Fibroblast of lung (primary cell): ENCODE data around the gene TFB2M. TPM values are rescaled to one million over a fixed set of nuclear protein-coding genes. Genes with fewer than 3 reads are reported as not detected.
A peak's percentile ranks its signal among the peaks of the same experiment; 100 is the strongest.
"Not testable (repeated sequence)": the region's sequence is repeated elsewhere in the genome, so short reads cannot be mapped to it uniquely, and the experiment has no call there.

Source experiments
- DNase-seq, 2 donors: peaks; one replicate each; pipeline versions ENCODE4 v3.0.0 to v3.0.0-alpha.2; 2010; ENCODE audit warnings: low read depth in 2 of 2
- H2AFZ ChIP-seq: 2 replicates; pipeline ENCODE4 v1.5.1; 2012; ENCODE audit warnings: low read length, control low read depth, inconsistent platforms
- H3K27ac ChIP-seq: 2 replicates; pipeline ENCODE4 v1.5.1; 2011; ENCODE audit warnings: low read length, control low read depth; ENCODE audit not compliant: insufficient read depth
- H3K27me3 ChIP-seq: 2 replicates; pipeline ENCODE4 v1.5.1; 2011; ENCODE audit warnings: mild to moderate bottlenecking, low read length; ENCODE audit not compliant: control insufficient read depth, insufficient read depth
- H3K36me3 ChIP-seq: 2 replicates; pipeline ENCODE4 v1.5.1; 2011; ENCODE audit warnings: low read length; ENCODE audit not compliant: control insufficient read depth, insufficient read depth
- H3K4me1 ChIP-seq: 2 replicates; pipeline ENCODE4 v1.5.1; 2011; ENCODE audit warnings: low read length; ENCODE audit not compliant: control insufficient read depth, insufficient read depth; ENCODE audit errors: extremely low read depth
- H3K4me2 ChIP-seq: 2 replicates; pipeline ENCODE4 v1.5.1; 2011; ENCODE audit warnings: low read length, control low read depth; ENCODE audit not compliant: insufficient read depth; ENCODE audit errors: extremely low read depth
- H3K4me3 ChIP-seq, 4 experiments: fragments of 200-600 bp in 1 of 4; sonication (generic) in 1 of 4; replicated peaks in 1 of 4; 2 replicates each; pipeline ENCODE4 v1.5.1; 2011 to 2016; ENCODE audit warnings: low read length in 4 of 4, low read depth in 3 of 4, mild to moderate bottlenecking in 3 of 4, control low read depth in 2 of 4, inconsistent platforms in 1 of 4, mixed read lengths in 1 of 4; ENCODE audit not compliant: insufficient read depth in 1 of 4; ENCODE audit errors: control extremely low read depth in 1 of 4
- H3K79me2 ChIP-seq: 2 replicates; pipeline ENCODE4 v1.5.1; 2012; ENCODE audit warnings: mild to moderate bottlenecking, low read length, inconsistent platforms; ENCODE audit not compliant: control insufficient read depth, insufficient read depth
- H3K9ac ChIP-seq: 2 replicates; pipeline ENCODE4 v1.5.1; 2011; ENCODE audit warnings: mild to moderate bottlenecking, low read length, control low read depth; ENCODE audit not compliant: insufficient read depth
- H3K9me3 ChIP-seq: 2 replicates; pipeline ENCODE4 v1.5.1; 2012; ENCODE audit warnings: low read depth, low read length; ENCODE audit not compliant: control insufficient read depth, insufficient read depth
- H4K20me1 ChIP-seq: 2 replicates; pipeline ENCODE4 v1.5.1; 2011; ENCODE audit warnings: low read length; ENCODE audit not compliant: control insufficient read depth, insufficient read depth; ENCODE audit errors: extremely low read depth
- EZH2 ChIP-seq: IDR thresholded peaks from 2 replicates; pipeline ENCODE4 v1.5.1; 2012; ENCODE audit warnings: low read length, control low read depth, mild to moderate bottlenecking; ENCODE audit errors: missing control alignments
- polyA plus RNA-seq, 2 donors: library from polyadenylated mRNA; depleted of rRNA in 1 of 2; stranded (reverse) in 1 of 2; unstranded in 1 of 2; fragments of >200 nt; gene quantifications; 2 replicates each; pipeline ENCODE4 v1.2.1, GENCODE V29; 2011 to 2012; ENCODE audit warnings: missing spikeins in 1 of 2
- total RNA-seq: library from RNA; depleted of rRNA; stranded (reverse); fragments of >200 nt; gene quantifications from 2 replicates; pipeline ENCODE4 v1.2.1, GENCODE V29; 2014
- TF ChIP-seq, protein P1 (sequence below), 2 donors: IDR thresholded peaks in 1 of 2; conservative IDR thresholded peaks in 1 of 2; 1 replicate in 1 of 2; 2 replicates in 1 of 2; pipeline ENCODE4 v1.5.1; 2011 to 2012; ENCODE audit warnings: low read length in 2 of 2, control low read depth in 1 of 2, inconsistent platforms in 1 of 2, low read depth in 1 of 2, mild to moderate bottlenecking in 1 of 2

TFB2M gene
- total and polyA plus RNA-seq, 2 donors (not counting 1 experiment from before 2014, with no cell fraction given): 15.9 to 20.1 TPM

DNA sequence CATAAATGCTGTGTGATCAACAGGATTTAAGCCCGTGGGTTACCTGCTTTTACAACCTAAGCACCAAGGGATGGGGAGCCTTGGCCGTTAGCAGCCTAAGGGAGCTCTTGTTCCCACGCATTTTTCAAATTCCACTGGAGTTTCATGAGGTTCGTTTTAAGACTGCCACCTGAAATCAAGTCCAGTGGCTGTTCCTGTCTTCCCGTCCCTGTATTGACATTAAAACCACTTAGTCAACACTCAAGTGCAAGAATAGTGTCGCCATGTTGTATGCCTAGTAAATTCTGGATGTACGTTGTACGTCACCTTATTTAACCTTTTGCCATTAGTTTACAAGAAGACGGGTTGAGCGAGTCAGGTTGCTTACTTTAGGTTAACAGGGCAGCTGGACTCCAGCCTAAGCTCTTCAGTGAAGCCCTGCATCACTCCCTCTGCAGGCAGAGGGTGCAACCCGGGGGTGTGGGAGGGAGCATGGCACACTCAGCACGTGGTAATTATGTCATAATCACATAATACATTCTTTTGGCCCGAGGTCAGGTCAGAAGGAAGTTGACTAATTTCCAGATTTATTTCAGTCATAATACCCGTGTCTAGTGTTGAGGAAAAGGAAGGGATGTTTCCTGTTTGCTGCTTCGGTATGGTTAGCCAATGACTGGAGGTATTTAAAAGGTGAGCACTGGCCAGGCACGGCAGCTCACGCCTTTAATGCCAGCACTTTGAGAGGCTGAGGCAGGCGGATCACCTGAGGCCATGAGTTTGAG lies 42.7 kb upstream of the TFB2M start:
- Histone ChIP-seq H3K27ac (peak overlapping the region; percentile 35), H3K9me3 (no peaks in the 10 kb centered on the region), H2AFZ (no peak overlapping the region), H3K4me2 (peak overlapping the region; percentile 26), H3K27me3 (no peaks in the 10 kb centered on the region), H3K9ac (no peak overlapping the region), H3K79me2 (peaks cover 30% of the 10 kb centered on the region), H3K36me3 (no peaks in the 10 kb centered on the region), H4K20me1 (no peaks in the 10 kb centered on the region), H3K4me3 (no peak overlapping the region), H3K4me1 (peaks cover 5% of the 10 kb centered on the region)
- TF ChIP-seq EZH2: no peak
- TF ChIP-seq, protein P1, sequence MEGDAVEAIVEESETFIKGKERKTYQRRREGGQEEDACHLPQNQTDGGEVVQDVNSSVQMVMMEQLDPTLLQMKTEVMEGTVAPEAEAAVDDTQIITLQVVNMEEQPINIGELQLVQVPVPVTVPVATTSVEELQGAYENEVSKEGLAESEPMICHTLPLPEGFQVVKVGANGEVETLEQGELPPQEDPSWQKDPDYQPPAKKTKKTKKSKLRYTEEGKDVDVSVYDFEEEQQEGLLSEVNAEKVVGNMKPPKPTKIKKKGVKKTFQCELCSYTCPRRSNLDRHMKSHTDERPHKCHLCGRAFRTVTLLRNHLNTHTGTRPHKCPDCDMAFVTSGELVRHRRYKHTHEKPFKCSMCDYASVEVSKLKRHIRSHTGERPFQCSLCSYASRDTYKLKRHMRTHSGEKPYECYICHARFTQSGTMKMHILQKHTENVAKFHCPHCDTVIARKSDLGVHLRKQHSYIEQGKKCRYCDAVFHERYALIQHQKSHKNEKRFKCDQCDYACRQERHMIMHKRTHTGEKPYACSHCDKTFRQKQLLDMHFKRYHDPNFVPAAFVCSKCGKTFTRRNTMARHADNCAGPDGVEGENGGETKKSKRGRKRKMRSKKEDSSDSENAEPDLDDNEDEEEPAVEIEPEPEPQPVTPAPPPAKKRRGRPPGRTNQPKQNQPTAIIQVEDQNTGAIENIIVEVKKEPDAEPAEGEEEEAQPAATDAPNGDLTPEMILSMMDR (conservative IDR thresholded peaks at IDR 0.05 in 1 of 2, IDR thresholded peaks at IDR 0.05 in 1 of 2; ENCODE audit: low read depth in 1 of 2, low read length in 2 of 2): peak; percentile 26 to 34
- peak; percentile 88 to 94 for DNase-seq

DNA sequence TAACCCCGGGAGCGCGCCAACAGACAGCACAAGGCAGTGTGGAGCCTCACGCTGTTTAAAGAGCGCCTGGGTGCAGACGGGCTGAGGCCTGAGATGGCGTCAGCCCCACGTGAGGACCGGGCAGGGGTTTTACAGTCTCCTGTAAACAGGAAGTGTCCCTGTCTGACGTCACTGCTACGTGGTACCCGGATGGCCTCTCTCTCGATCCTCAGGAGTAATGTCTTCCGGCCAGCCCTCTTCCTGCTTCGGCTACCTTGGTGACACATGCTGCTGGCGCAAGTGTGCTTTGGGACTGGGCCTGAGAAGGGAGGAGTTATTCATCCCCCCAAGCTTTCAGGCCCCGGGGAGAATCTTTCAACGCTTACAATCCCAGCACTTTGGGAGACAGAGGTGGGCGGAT lies 41.4 kb upstream of the TFB2M start:
- TF ChIP-seq, protein P1 (conservative IDR thresholded peaks at IDR 0.05 in 1 of 2, IDR thresholded peaks at IDR 0.05 in 1 of 2; ENCODE audit: low read depth in 1 of 2, low read length in 2 of 2): no peak
- TF ChIP-seq EZH2: no peak
- Histone ChIP-seq H3K4me1 (peaks cover 5% of the 10 kb centered on the region), H3K9me3 (no peaks in the 10 kb centered on the region), H2AFZ (no peak overlapping the region), H3K36me3 (no peaks in the 10 kb centered on the region), H3K27me3 (no peaks in the 10 kb centered on the region), H4K20me1 (no peaks in the 10 kb centered on the region), H3K27ac (no peak overlapping the region), H3K4me2 (no peak overlapping the region), H3K79me2 (peaks cover 38% of the 10 kb centered on the region), H3K9ac (no peak overlapping the region), H3K4me3 (no peak overlapping the region)
- DNase-seq: no peak

DNA sequence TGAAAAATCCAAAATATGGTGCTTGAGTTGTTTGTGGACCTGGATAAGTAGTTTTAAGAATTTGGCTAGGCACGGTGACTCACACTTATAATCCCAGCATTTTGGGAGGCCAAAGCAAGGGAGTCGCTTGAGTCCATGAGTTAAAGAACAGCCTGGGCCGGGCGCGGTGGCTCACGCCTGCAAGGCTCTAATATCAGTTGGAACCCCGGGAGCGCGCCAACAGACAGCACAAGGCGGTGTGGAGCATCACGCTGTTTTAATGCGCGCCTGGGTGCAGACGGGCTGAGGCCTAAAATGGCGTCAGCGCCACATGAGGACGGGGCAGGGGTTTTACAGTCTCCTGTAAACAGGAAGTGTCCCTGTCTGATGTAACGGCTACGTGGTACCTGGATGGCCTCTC lies 39.2 kb upstream of the TFB2M start:
- not testable (repeated sequence) for H3K36me3 ChIP-seq, H3K27ac ChIP-seq, H3K27me3 ChIP-seq, H3K4me1 ChIP-seq, H2AFZ ChIP-seq, H4K20me1 ChIP-seq, H3K9me3 ChIP-seq, H3K4me3 ChIP-seq, H3K4me2 ChIP-seq, H3K9ac ChIP-seq, DNase-seq
- H3K79me2 ChIP-seq: peaks cover 44% of the 10 kb centered on the region
